GM18511 (cell line): ENCODE data around the gene NTRK2.

Experiments used
- ATAC-seq: cut with Tn5 transposase; IDR thresholded peaks from one replicate; pipeline ENCODE4 v1.9.1; 2021; ENCODE audit warnings: mild to moderate bottlenecking, moderate library complexity; ENCODE audit not compliant: unreplicated experiment

The NTRK2 gene

DNA sequence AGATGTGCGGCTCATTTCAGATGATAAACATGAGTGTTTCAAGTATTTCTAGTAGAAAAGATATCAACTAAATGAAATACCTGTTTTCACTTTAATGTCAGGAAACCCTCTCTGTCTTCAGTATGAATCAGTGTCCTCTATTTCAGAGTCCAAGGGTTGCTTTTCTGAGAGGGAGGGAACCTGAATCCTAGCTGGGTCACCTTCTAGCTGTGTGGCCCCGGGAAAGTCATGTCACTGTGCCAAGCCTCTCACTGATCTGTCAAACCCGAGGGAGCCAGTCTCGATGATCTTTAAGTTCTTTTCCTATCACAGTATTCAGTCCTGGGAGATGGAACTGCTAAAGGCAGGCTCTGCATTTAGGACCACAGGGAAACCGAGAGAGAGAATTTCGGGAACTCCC lies 258.9 kb downstream of the NTRK2 start:
- no peak for ATAC-seq

DNA sequence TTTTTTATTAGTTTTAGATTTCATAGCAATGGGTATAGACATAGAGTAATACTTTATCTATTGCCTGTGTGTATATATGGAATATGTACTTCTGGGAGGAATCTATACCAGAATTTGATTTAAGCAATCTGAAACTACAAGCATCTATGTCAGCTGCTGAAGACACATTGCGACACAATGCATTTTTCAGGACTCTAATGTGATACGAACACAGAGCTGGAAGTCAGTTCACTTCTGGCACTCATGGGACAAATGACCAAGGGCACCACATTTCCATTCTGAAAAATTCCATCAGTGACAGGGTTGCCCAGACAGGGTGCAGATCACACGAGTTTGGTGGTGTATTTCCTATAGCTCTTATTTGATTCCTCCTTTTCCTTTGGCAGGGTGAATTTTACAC lies 259.5 kb downstream of the NTRK2 start:
- ATAC-seq: no peak

DNA sequence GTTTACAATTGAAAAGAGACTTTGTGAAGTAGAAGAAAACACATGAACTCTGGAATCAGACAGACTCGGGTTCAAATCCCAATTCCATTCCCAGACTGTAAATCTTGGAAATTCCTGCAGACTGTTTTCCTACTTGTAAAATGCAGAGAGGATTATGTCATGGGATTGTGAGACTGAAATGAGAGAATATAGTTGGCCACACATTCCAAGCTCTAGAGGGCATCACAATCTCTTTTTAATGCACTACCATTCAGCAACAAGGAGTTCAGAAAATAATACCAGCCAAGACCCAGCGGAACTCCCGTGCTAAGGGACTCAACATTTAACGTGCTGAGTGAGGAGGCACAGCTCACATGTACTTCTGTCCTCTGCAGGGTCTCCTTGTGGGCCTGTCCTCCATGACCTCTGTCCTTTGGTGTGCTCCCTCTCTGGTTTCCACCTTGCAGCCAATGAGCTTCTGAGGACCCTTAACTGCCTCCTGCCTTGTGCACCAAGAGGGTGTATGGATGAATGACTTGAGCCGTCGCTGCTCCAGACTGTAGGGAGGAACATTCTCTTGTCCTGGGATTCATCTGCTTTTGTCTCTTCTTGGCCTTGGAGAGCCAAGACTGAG lies 263.5 kb downstream of the NTRK2 start:
- no peak for ATAC-seq

DNA sequence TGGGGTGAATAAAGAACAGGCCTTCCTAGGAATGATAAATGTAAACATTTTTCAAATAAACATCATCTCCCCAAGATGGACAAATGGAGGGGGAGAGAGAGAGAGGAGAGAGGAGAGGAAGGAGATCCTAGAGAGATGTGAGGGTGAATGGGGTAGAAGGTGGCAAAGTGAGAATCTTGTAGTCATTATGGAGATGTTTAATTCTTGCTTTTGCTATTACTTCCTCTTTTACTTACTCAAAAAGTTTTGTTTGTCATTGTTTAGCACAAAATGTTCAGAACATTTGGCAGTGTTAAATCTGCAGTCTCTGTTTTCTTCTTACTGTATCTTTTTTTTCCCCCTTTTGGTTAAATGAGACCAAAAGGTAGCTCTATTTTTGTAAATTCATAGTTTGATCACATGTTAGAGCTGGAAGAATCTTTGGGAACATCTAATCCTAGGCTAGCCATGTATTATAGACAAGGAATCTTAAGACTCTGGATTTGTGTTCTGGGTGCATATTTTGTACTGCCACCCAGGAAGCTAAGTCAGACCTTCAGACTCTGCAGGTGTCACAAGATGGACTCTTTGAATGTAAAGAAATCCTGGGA lies 266.1 kb downstream of the NTRK2 start:
- peak; percentile 57 for ATAC-seq

GRCh38 chr9:84937180-84937579 lies 267.7 kb downstream of the NTRK2 start:
- no peak for ATAC-seq

- no peak for ATAC-seq
These were observed 268.1 kb downstream of the NTRK2 start for GRCh38 chr9:84937581-84937980.

DNA sequence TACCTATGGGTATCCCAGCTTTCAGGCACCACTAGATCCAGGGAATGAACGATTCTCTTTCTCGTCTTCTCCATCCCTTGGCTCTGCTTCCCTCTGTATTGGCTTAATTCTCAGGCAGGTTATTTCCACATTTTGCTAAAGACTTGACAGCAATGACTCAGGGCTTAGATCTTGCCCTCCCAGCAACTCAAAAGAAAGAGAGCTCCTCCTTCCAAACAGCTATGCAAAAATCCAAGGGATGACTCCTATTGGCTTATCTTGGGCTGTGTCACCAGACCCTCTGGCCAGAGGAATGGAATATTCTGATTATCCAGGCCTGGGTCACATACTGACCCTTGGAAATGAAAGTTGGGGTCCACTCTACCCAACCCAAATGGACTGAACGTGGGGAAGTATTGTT lies 270.2 kb downstream of the NTRK2 start:
- ATAC-seq: no peak

DNA sequence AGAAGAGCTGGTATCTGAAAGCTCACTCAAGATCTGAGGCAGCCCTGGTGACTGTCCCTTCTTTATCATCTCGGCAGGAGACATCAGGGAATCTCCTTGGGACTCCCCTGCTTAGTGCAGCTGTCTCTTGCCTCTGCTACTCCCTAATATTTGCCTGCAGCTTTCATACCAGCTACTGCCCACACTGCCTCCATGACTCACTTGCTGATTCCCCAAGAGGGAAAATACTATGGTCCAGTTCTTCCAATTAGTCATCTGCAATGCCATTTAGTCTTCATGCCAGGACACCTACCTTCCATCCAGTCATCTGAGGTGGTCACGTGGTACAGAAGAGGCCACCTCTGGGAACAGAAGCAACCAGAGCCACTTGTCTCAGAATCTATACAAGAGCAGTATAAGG lies 270.8 kb downstream of the NTRK2 start:
- ATAC-seq: no peak

DNA sequence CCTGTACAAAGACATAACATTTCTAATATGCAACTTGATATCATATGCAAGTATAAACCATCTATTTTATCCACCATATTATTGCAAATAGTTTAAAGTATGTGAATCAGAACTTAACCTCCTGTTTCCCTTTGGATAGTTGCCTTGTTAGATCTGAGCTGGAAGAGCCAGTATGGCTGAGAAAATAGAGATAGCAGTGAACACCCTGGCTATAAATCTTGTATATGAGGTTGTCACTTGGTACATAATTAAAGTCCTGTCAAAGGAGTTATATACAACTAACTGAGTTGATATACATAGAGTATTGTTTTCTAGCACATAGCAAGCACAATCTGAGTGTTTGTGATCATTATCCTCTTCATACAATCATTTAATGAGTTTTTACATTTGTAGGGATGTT lies 272.3 kb downstream of the NTRK2 start:
- no peak for ATAC-seq

- ATAC-seq: no peak
These were observed 274.0 kb downstream of the NTRK2 start for GRCh38 chr9:84943482-84944050.

- no peak for ATAC-seq
These were observed 276.5 kb downstream of the NTRK2 start for GRCh38 chr9:84945878-84946538.

- no peak for ATAC-seq
These were observed 278.0 kb downstream of the NTRK2 start for GRCh38 chr9:84947412-84947972.

DNA sequence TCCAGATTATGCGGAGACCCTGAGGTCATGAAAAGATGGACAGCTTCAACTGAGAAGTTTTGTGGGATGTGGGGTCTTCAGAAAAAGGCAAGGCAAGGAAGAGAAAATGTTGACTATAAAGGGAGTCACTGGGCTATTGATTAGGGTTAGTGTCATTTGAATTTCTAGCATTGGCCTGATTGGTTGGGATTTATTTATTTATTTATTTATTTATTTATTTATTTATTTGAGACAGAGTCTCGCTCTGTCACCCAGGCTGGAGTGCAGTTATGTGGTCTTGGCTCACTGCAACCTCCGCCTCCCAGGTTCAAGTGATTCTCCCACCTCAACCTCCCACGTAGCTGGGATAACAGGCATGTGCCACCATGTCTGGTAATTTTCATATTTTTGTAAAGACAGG lies 279.7 kb downstream of the NTRK2 start:
- no peak for ATAC-seq

GRCh38 chr9:84949971-84950370 lies 280.4 kb downstream of the NTRK2 start:
- ATAC-seq: no peak

DNA sequence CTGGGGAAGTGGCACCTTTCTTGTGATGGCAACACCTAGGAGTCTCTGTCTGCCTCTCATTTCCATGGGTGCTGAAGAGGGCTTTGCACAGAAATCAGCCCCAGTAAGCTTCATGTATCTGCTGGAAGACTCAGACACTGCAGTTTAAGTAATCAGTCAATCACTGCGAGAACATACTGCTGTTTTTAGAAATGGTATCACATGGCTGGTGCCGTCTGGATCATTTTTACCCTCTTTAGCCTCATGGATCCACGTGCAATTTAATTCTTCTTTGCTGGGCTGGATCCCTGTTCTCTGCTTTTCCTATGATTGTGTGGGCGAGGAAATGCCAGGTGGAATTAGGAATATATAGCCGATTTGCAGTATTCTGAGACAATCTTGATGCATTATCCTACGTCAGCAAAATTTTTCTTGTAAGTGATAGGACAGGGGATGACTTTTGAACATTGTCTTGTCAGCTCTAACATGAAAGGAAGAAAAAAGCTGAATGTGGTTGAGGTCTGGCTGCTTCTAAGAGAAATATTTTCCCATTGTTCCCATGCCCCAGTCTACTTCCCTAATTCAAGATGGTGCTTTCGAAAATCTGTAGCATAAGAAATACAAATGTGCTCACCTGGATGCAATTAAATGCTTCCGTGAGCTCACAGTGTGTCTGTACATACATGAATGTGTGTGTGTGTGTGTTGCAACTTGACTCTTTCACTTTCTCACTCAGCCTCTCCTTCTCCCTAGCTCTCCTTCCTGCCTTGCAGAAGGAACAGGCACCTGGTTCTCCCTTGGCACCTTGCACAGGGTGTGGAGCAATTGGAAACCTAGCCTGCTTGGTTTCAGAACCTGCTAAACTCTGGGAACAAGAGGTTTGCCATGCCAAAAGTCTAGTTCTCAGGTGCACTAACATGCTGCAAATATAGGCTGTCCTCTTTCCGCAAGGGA lies 281.6 kb downstream of the NTRK2 start:
- ATAC-seq: no peak

DNA sequence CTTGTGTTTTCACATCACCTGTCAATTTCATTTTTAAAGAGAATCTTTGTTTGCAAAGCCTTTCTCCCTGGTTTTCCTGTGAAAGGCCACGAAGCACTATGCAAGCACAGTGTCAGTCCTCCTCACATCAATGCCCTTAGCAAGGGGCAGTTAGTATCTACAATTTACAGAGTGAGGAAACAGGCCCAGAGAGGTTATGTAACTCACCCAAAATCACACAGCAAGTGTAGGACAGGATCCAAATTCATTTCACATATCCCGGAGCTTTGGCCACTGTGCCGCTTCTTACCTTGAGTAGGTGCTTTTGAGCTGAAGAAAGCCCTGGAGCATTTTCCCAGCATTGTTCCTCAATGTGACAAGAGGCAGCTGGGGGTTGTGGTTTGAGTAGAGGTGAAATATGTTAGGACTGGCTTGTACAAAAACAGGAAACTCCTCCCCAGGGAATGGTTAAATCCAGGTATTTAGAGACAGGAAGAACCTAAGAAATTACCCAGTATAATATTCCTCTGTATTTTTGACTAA lies 283.8 kb downstream of the NTRK2 start:
- no peak for ATAC-seq

- ATAC-seq: peak; percentile 99
These were observed 284.5 kb downstream of the NTRK2 start for GRCh38 chr9:84953797-84954705.

- ATAC-seq: no peak
These were observed 285.6 kb downstream of the NTRK2 start for GRCh38 chr9:84955155-84955554.

GRCh38 chr9:84955971-84956370 lies 286.4 kb downstream of the NTRK2 start:
- no peak for ATAC-seq

- ATAC-seq: no peak
These were observed 289.8 kb downstream of the NTRK2 start for GRCh38 chr9:84959339-84959738.
